CD8-positive, alpha-beta memory T cell (primary cell): ENCODE measurements around the gene AKR1D1. TPM values are rescaled to one million over a fixed set of nuclear protein-coding genes. Genes with fewer than 3 reads are reported as not detected.

Source experiments
- CTCF ChIA-PET: fragments of 350-600 bp; sonication (Branson Sonifier 250); formaldehyde crosslinking; loops from one replicate; lab custom pipeline; 2021; ENCODE audit warnings: antibody characterized with exemption; lab: Charles Lee
- POLR2A ChIA-PET: fragments of 350-600 bp; sonication (Branson Sonifier 250); formaldehyde crosslinking; loops from one replicate; lab custom pipeline; 2021; ENCODE audit warnings: antibody characterized with exemption; lab: Charles Lee
- DNase-seq, 5 donors: peaks; one replicate each; pipeline versions ENCODE4 v3.0.0 to v3.0.0-alpha.2; 2020 to 2022; ENCODE audit warnings: mixed read lengths in 1 of 5
- H3K27ac ChIP-seq: one replicate; pipeline ENCODE4 v1.7.0; 2013; ENCODE audit warnings: low read depth, mild to moderate bottlenecking, low read length, moderate library complexity
- H3K27me3 ChIP-seq: 2 replicates; pipeline ENCODE4 v1.7.0; 2013; ENCODE audit warnings: low read length, mild to moderate bottlenecking; ENCODE audit not compliant: insufficient read depth, poor library complexity, severe bottlenecking
- H3K36me3 ChIP-seq: 2 replicates; pipeline ENCODE4 v1.7.0; 2013; ENCODE audit warnings: mild to moderate bottlenecking, low read length, moderate library complexity; ENCODE audit not compliant: insufficient read depth
- H3K4me1 ChIP-seq: 2 replicates; pipeline ENCODE4 v1.7.0; 2013; ENCODE audit warnings: mild to moderate bottlenecking, low read length, moderate library complexity; ENCODE audit not compliant: insufficient read depth
- H3K4me3 ChIP-seq: 2 replicates; pipeline ENCODE4 v1.7.0; 2013; ENCODE audit warnings: mild to moderate bottlenecking, low read length
- H3K9me3 ChIP-seq: 2 replicates; pipeline ENCODE4 v1.7.0; 2013; ENCODE audit warnings: mild to moderate bottlenecking, low read length
- H3K27ac Mint-ChIP-seq, 8 donors: one replicate each; pipeline ENCODE4 v1.8.0; 2020 to 2021; ENCODE audit warnings: mixed read lengths in 8 of 8, mild to moderate bottlenecking in 6 of 8, inconsistent platforms in 3 of 8, moderate library complexity in 3 of 8
- H3K27me3 Mint-ChIP-seq, 2 donors: one replicate each; pipeline ENCODE4 v1.8.0; 2020 to 2021; ENCODE audit warnings: mixed read lengths in 2 of 2, mild to moderate bottlenecking in 1 of 2, moderate library complexity in 1 of 2
- H3K36me3 Mint-ChIP-seq, 3 donors: one replicate each; pipeline ENCODE4 v1.8.0; 2020 to 2021; ENCODE audit warnings: mixed read lengths in 3 of 3, inconsistent platforms in 1 of 3, mild to moderate bottlenecking in 1 of 3
- H3K4me1 Mint-ChIP-seq, 3 donors: one replicate each; pipeline ENCODE4 v1.8.0; 2020 to 2021; ENCODE audit warnings: mixed read lengths in 3 of 3, inconsistent platforms in 1 of 3, mild to moderate bottlenecking in 1 of 3
- H3K4me3 Mint-ChIP-seq, 7 donors: one replicate each; pipeline ENCODE4 v1.8.0; 2020 to 2021; ENCODE audit warnings: mixed read lengths in 7 of 7, mild to moderate bottlenecking in 6 of 7, moderate library complexity in 4 of 7, inconsistent platforms in 2 of 7
- H3K9me3 Mint-ChIP-seq, 5 donors: one replicate each; pipeline ENCODE4 v1.8.0; 2020 to 2022; ENCODE audit warnings: mixed read lengths in 5 of 5, mild to moderate bottlenecking in 3 of 5, moderate library complexity in 2 of 5, inconsistent platforms in 1 of 5
- polyA plus RNA-seq: library from polyadenylated mRNA; unstranded; fragments of 300-500 nt; fragmentation: Illumina TruSeq; gene quantifications from one replicate; pipeline ENCODE4 v1.2.3, GENCODE V29; 2021
- total RNA-seq, 2 experiments: library from RNA; stranded (reverse); gene quantifications; one replicate each; pipeline ENCODE4 v1.2.3, GENCODE V29; 2021

AKR1D1 gene
- total and polyA plus RNA-seq, 3 experiments from 2014 or later: not detected

- peaks cover 5 to 44% of the 10 kb centered on the region in 2 donors for H3K27me3 Mint-ChIP-seq
- Histone ChIP-seq H3K27me3 (no peaks in the 10 kb centered on the region), H3K9me3 (no peaks in the 10 kb centered on the region), H3K27ac (no peak overlapping the region), H3K4me3 (no peak overlapping the region), H3K36me3 (no peaks in the 10 kb centered on the region), H3K4me1 (no peaks in the 10 kb centered on the region)
- ChIA-PET CTCF (no interaction called here), POLR2A (no interaction called here)
- no peaks in the 10 kb centered on the region for H3K36me3 Mint-ChIP-seq
- DNase-seq: no peak
- H3K4me1 Mint-ChIP-seq: no peaks in the 10 kb centered on the region
- no peak overlapping the region for H3K27ac Mint-ChIP-seq
- no peaks in the 10 kb centered on the region for H3K9me3 Mint-ChIP-seq
- H3K4me3 Mint-ChIP-seq: no peak overlapping the region
Measured at GRCh38 chr7:138063400-138063799, 12.9 kb upstream of the AKR1D1 start.

GRCh38 chr7:138064856-138065357 is 11.4 kb upstream of the AKR1D1 start:
- no peak overlapping the region for H3K4me3 ChIP-seq
- no peaks in the 10 kb centered on the region for H3K9me3 ChIP-seq
- ChIA-PET POLR2A (no interaction called here), CTCF (no interaction called here)
- Mint-ChIP-seq H3K9me3 (no peaks in the 10 kb centered on the region), H3K4me1 (no peaks in the 10 kb centered on the region), H3K27ac (no peak overlapping the region), H3K36me3 (no peaks in the 10 kb centered on the region), H3K27me3 (peaks cover 2 to 39% of the 10 kb centered on the region in 2 donors), H3K4me3 (no peak overlapping the region)
- no peak overlapping the region for H3K27ac ChIP-seq
- no peaks in the 10 kb centered on the region for H3K36me3 ChIP-seq
- DNase-seq: no peak
- H3K4me1 ChIP-seq: no peaks in the 10 kb centered on the region
- H3K27me3 ChIP-seq: no peaks in the 10 kb centered on the region

- ChIA-PET POLR2A (no interaction called here), CTCF (no interaction called here)
- no peak overlapping the region for H3K4me3 ChIP-seq
- DNase-seq: no peak
- Mint-ChIP-seq H3K9me3 (no peaks in the 10 kb centered on the region), H3K27ac (no peak overlapping the region), H3K36me3 (no peaks in the 10 kb centered on the region), H3K4me3 (no peak overlapping the region), H3K4me1 (no peaks in the 10 kb centered on the region), H3K27me3 (peaks cover 5 to 34% of the 10 kb centered on the region in 2 donors)
- H3K27ac ChIP-seq: no peak overlapping the region
- H3K36me3 ChIP-seq: no peaks in the 10 kb centered on the region
- H3K4me1 ChIP-seq: no peaks in the 10 kb centered on the region
- no peaks in the 10 kb centered on the region for H3K9me3 ChIP-seq
- H3K27me3 ChIP-seq: no peaks in the 10 kb centered on the region
Measured at GRCh38 chr7:138065827-138066226, 10.4 kb upstream of the AKR1D1 start.

- no peak overlapping the region for H3K27ac Mint-ChIP-seq
- H3K9me3 Mint-ChIP-seq: no peaks in the 10 kb centered on the region
- H3K27me3 Mint-ChIP-seq: peaks cover 7 to 33% of the 10 kb centered on the region in 2 donors
- ChIA-PET CTCF (no interaction called here), POLR2A (no interaction called here)
- Histone ChIP-seq H3K27me3 (no peaks in the 10 kb centered on the region), H3K4me1 (no peaks in the 10 kb centered on the region), H3K9me3 (no peaks in the 10 kb centered on the region), H3K27ac (no peak overlapping the region), H3K36me3 (no peaks in the 10 kb centered on the region), H3K4me3 (no peak overlapping the region)
- no peaks in the 10 kb centered on the region for H3K36me3 Mint-ChIP-seq
- DNase-seq: no peak
- no peaks in the 10 kb centered on the region for H3K4me1 Mint-ChIP-seq
- no peak overlapping the region for H3K4me3 Mint-ChIP-seq
Measured at GRCh38 chr7:138066954-138067394, 9.3 kb upstream of the AKR1D1 start.

- Mint-ChIP-seq H3K4me3 (no peak overlapping the region), H3K36me3 (no peaks in the 10 kb centered on the region), H3K27me3 (peaks cover 6 to 25% of the 10 kb centered on the region in 2 donors), H3K4me1 (no peaks in the 10 kb centered on the region), H3K27ac (no peak overlapping the region), H3K9me3 (peaks cover 0 to 4% (median 0%) of the 10 kb centered on the region in 5 donors)
- ChIA-PET POLR2A (no interaction called here), CTCF (no interaction called here)
- Histone ChIP-seq H3K36me3 (no peaks in the 10 kb centered on the region), H3K4me1 (no peaks in the 10 kb centered on the region), H3K9me3 (no peaks in the 10 kb centered on the region), H3K27ac (no peak overlapping the region), H3K27me3 (no peaks in the 10 kb centered on the region), H3K4me3 (no peak overlapping the region)
- no peak for DNase-seq
Measured at GRCh38 chr7:138067774-138068173, 8.5 kb upstream of the AKR1D1 start.

GRCh38 chr7:138070908-138071307 is 5.4 kb upstream of the AKR1D1 start:
- Histone ChIP-seq H3K4me1 (no peaks in the 10 kb centered on the region), H3K27ac (no peak overlapping the region), H3K36me3 (no peaks in the 10 kb centered on the region), H3K4me3 (no peak overlapping the region), H3K27me3 (no peaks in the 10 kb centered on the region), H3K9me3 (no peaks in the 10 kb centered on the region)
- Mint-ChIP-seq H3K4me1 (no peaks in the 10 kb centered on the region), H3K27me3 (peaks cover 9 to 19% of the 10 kb centered on the region in 2 donors), H3K4me3 (no peak overlapping the region), H3K27ac (no peak overlapping the region), H3K9me3 (peaks cover 2 to 8% (median 3%) of the 10 kb centered on the region in 5 donors), H3K36me3 (no peaks in the 10 kb centered on the region)
- ChIA-PET CTCF (no interaction called here), POLR2A (no interaction called here)
- DNase-seq: no peak

GRCh38 chr7:138072726-138073125 is 3.5 kb upstream of the AKR1D1 start:
- H3K36me3 Mint-ChIP-seq: no peaks in the 10 kb centered on the region
- DNase-seq: no peak
- H3K9me3 Mint-ChIP-seq: peaks cover 2 to 14% (median 7%) of the 10 kb centered on the region in 5 donors
- H3K4me3 Mint-ChIP-seq: no peak overlapping the region
- Histone ChIP-seq H3K9me3 (no peaks in the 10 kb centered on the region), H3K27me3 (no peaks in the 10 kb centered on the region), H3K4me3 (no peak overlapping the region), H3K27ac (no peak overlapping the region), H3K36me3 (no peaks in the 10 kb centered on the region), H3K4me1 (no peaks in the 10 kb centered on the region)
- H3K27ac Mint-ChIP-seq: no peak overlapping the region
- CTCF ChIA-PET: no interaction called here
- H3K4me1 Mint-ChIP-seq: no peaks in the 10 kb centered on the region
- POLR2A ChIA-PET: no interaction called here
- peaks cover 12% of the 10 kb centered on the region in 2 donors for H3K27me3 Mint-ChIP-seq

GRCh38 chr7:138074121-138074520 is 2.1 kb upstream of the AKR1D1 start:
- Histone ChIP-seq H3K27me3 (no peaks in the 10 kb centered on the region), H3K4me3 (no peak overlapping the region), H3K9me3 (no peaks in the 10 kb centered on the region), H3K27ac (no peak overlapping the region), H3K36me3 (no peaks in the 10 kb centered on the region), H3K4me1 (no peaks in the 10 kb centered on the region)
- H3K4me3 Mint-ChIP-seq: no peak overlapping the region
- H3K4me1 Mint-ChIP-seq: no peaks in the 10 kb centered on the region
- no peak overlapping the region for H3K27ac Mint-ChIP-seq
- CTCF ChIA-PET: no interaction called here
- H3K9me3 Mint-ChIP-seq: peaks cover 2 to 14% (median 7%) of the 10 kb centered on the region in 5 donors
- no peak for DNase-seq
- POLR2A ChIA-PET: no interaction called here
- peaks cover 5 to 12% of the 10 kb centered on the region in 2 donors for H3K27me3 Mint-ChIP-seq
- no peaks in the 10 kb centered on the region for H3K36me3 Mint-ChIP-seq
